ENCODE measurements around the gene SYT2.

The SYT2 gene

DNA sequence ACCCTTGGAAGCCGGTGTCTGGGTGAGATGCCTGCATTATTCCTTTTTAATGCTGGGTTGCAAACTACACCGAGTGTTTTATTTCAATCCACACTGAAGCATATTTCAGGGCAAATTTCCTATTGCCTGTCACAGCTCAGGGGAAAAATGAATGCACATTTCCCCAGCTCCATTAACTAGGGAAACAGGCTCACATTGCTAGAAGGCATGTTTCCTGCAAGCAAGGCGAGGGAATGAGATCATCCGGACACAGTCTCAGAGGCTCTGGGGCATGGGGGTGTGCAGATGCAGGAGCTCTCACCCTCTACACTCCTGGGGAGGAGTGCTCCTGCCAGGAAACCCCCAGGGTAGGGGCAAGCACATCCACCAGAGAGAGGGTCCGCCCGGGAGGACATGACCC, 24.6 kb downstream of the SYT2 start:
- TF ChIP-seq GABPA (IDR thresholded peaks at IDR 0.05; ENCODE audit: low read depth) (no peak), SPI1 (IDR thresholded peaks at IDR 0.05; ENCODE audit: borderline replicate concordance, low read depth) (no peak), CTCF (IDR thresholded peaks at IDR 0.05; ENCODE audit: insufficient read depth, low read length) (no peak), POLR2AphosphoS5 (IDR thresholded peaks at IDR 0.05; ENCODE audit: low read depth) (no peak)
- TF ChIP-seq, protein P1, sequence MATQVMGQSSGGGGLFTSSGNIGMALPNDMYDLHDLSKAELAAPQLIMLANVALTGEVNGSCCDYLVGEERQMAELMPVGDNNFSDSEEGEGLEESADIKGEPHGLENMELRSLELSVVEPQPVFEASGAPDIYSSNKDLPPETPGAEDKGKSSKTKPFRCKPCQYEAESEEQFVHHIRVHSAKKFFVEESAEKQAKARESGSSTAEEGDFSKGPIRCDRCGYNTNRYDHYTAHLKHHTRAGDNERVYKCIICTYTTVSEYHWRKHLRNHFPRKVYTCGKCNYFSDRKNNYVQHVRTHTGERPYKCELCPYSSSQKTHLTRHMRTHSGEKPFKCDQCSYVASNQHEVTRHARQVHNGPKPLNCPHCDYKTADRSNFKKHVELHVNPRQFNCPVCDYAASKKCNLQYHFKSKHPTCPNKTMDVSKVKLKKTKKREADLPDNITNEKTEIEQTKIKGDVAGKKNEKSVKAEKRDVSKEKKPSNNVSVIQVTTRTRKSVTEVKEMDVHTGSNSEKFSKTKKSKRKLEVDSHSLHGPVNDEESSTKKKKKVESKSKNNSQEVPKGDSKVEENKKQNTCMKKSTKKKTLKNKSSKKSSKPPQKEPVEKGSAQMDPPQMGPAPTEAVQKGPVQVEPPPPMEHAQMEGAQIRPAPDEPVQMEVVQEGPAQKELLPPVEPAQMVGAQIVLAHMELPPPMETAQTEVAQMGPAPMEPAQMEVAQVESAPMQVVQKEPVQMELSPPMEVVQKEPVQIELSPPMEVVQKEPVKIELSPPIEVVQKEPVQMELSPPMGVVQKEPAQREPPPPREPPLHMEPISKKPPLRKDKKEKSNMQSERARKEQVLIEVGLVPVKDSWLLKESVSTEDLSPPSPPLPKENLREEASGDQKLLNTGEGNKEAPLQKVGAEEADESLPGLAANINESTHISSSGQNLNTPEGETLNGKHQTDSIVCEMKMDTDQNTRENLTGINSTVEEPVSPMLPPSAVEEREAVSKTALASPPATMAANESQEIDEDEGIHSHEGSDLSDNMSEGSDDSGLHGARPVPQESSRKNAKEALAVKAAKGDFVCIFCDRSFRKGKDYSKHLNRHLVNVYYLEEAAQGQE (IDR thresholded peaks at IDR 0.05; ENCODE audit: insufficient replicate concordance, low read depth), result no peak
- Histone ChIP-seq H3K4me3 (replicated peaks; ENCODE audit: insufficient read depth, low read length) (no peak overlapping the region), H3K27me3 (ENCODE audit: insufficient read depth, poor library complexity, severe bottlenecking) (peaks cover 7% of the 10 kb centered on the region), H3K27ac (replicated peaks) (no peak overlapping the region)
- no peak for DNase-seq (ENCODE audit: low read depth in 1 of 2, low spot score in 1 of 2)

GRCh38 chr1:202684716-202685115, 25.5 kb downstream of the SYT2 start:
- peaks cover 4% of the 10 kb centered on the region for H3K27me3 ChIP-seq (ENCODE audit: insufficient read depth, poor library complexity, severe bottlenecking)
- no peak overlapping the region for H3K27ac ChIP-seq (replicated peaks)
- no peak for DNase-seq (ENCODE audit: low read depth in 1 of 2, low spot score in 1 of 2)
- H3K4me3 ChIP-seq (replicated peaks; ENCODE audit: insufficient read depth, low read length), result no peak overlapping the region
- no peak for TF ChIP-seq POLR2AphosphoS5 (IDR thresholded peaks at IDR 0.05; ENCODE audit: low read depth)
- no peak for TF ChIP-seq SPI1 (IDR thresholded peaks at IDR 0.05; ENCODE audit: borderline replicate concordance, low read depth)
- TF ChIP-seq GABPA (IDR thresholded peaks at IDR 0.05; ENCODE audit: low read depth), result no peak
- TF ChIP-seq, protein P1 (IDR thresholded peaks at IDR 0.05; ENCODE audit: insufficient replicate concordance, low read depth), result no peak
- TF ChIP-seq CTCF (IDR thresholded peaks at IDR 0.05; ENCODE audit: insufficient read depth, low read length), result no peak

DNA sequence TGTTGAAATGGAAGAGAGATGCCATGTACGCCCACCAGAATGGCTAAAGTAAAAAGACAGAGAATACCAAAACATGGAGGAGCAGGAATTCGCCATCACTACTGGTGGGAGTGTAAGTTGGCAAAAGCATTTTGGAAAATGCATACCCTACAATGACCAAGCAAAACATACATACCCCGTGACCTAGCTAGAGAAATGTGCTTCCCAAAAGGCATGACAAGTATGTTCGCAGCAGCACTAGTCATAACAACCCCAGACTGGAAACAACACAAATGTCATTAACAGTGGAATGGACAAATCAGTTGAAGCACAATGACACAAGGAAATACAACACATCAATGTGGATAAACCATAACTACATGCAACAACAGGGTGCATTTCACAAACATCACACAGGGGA, 27.2 kb downstream of the SYT2 start:
- Histone ChIP-seq H3K27ac (replicated peaks) (no peak overlapping the region), H3K27me3 (ENCODE audit: insufficient read depth, poor library complexity, severe bottlenecking) (peaks cover 4% of the 10 kb centered on the region), H3K4me3 (replicated peaks; ENCODE audit: insufficient read depth, low read length) (no peak overlapping the region)
- DNase-seq (ENCODE audit: low read depth in 1 of 2, low spot score in 1 of 2), result no peak
- TF ChIP-seq, protein P1 (IDR thresholded peaks at IDR 0.05; ENCODE audit: insufficient replicate concordance, low read depth), result no peak
- no peak for TF ChIP-seq POLR2AphosphoS5 (IDR thresholded peaks at IDR 0.05; ENCODE audit: low read depth)
- TF ChIP-seq GABPA (IDR thresholded peaks at IDR 0.05; ENCODE audit: low read depth), result no peak
- no peak for TF ChIP-seq CTCF (IDR thresholded peaks at IDR 0.05; ENCODE audit: insufficient read depth, low read length)
- no peak for TF ChIP-seq SPI1 (IDR thresholded peaks at IDR 0.05; ENCODE audit: borderline replicate concordance, low read depth)
